IPS-NIHi11 (cell line): ENCODE measurements around the gene DERL3.

Source experiments
- DNase-seq: peaks from one replicate; pipeline ENCODE4 v3.0.0; 2012; ENCODE audit warnings: mixed read lengths, low spot score

DERL3 gene

GRCh38 chr22:23847310-23847920 lies 8.6 kb upstream of the DERL3 start:
- no peak for DNase-seq

GRCh38 chr22:23846081-23846469 lies 7.3 kb upstream of the DERL3 start:
- no peak for DNase-seq

- no peak for DNase-seq
These were observed 6.7 kb upstream of the DERL3 start for GRCh38 chr22:23845265-23846080.

GRCh38 chr22:23844739-23845202 lies 6.0 kb upstream of the DERL3 start:
- DNase-seq, result no peak

- DNase-seq, result no peak
These were observed 3.8 kb upstream of the DERL3 start for GRCh38 chr22:23842599-23842998.

- DNase-seq, result no peak
These were observed 3.1 kb upstream of the DERL3 start for GRCh38 chr22:23841736-23842445.

GRCh38 chr22:23841292-23841691 lies 2.5 kb upstream of the DERL3 start:
- DNase-seq, result no peak

GRCh38 chr22:23840026-23840425 lies 1.2 kb upstream of the DERL3 start:
- no peak for DNase-seq

GRCh38 chr22:23837911-23838680 lies 710 bp downstream of the DERL3 start:
- DNase-seq, result no peak

GRCh38 chr22:23837496-23837859 lies 1.3 kb downstream of the DERL3 start:
- DNase-seq, result no peak

GRCh38 chr22:23836692-23837495 lies 1.9 kb downstream of the DERL3 start:
- DNase-seq, result no peak

GRCh38 chr22:23836281-23836680 lies 2.5 kb downstream of the DERL3 start:
- DNase-seq, result no peak

- no peak for DNase-seq
These were observed 3.2 kb downstream of the DERL3 start for GRCh38 chr22:23835484-23836144.

- DNase-seq, result no peak
These were observed 3.9 kb downstream of the DERL3 start for GRCh38 chr22:23834793-23835483.

GRCh38 chr22:23834406-23834792 lies 4.4 kb downstream of the DERL3 start:
- DNase-seq, result no peak

- no peak for DNase-seq
These were observed 4.9 kb downstream of the DERL3 start for GRCh38 chr22:23833911-23834317.

GRCh38 chr22:23833017-23833751 lies 5.6 kb downstream of the DERL3 start:
- no peak for DNase-seq

- no peak for DNase-seq
These were observed 6.4 kb downstream of the DERL3 start for GRCh38 chr22:23832226-23833016.

- DNase-seq, result no peak
These were observed 7.0 kb downstream of the DERL3 start for GRCh38 chr22:23831781-23832180.
